Measurements from ENCODE around the gene SMIM32.

GRCh38 chr5:136162008-136162407, 31.0 kb downstream of the SMIM32 start:
- TF ChIP-seq ARNT (IDR thresholded peaks at IDR 0.05) (no peak), FOXM1 (IDR thresholded peaks at IDR 0.05; ENCODE audit: borderline replicate concordance) (no peak), ELF4 (IDR thresholded peaks at IDR 0.05) (no peak), FOXK2 (IDR thresholded peaks at IDR 0.05) (no peak), FOXA1 (IDR thresholded peaks at IDR 0.05) (no peak), HDGF (IDR thresholded peaks at IDR 0.05; ENCODE audit: borderline replicate concordance) (no peak), BHLHE40 (IDR thresholded peaks at IDR 0.05; ENCODE audit: borderline replicate concordance) (no peak), SUZ12 (IDR thresholded peaks at IDR 0.05) (no peak)

Measured in HEK293T (cell line).